Adipocyte (in vitro differentiated cells): ENCODE results near the gene SH3BP5.
"Not testable (repeated sequence)": the region's sequence is repeated elsewhere in the genome, so short reads cannot be mapped to it uniquely, and the experiment has no call there.

Experiments
- DNase-seq: peaks from one replicate; pipeline ENCODE4 v3.0.0-alpha.2; 2015; ENCODE audit warnings: low read depth
- H3K27me3 ChIP-seq: replicated peaks from 2 replicates; pipeline ENCODE4 v1.7.0; 2013; ENCODE audit warnings: mild to moderate bottlenecking, low read length, moderate library complexity; ENCODE audit not compliant: control insufficient read depth, insufficient read depth
- H3K36me3 ChIP-seq: 2 replicates; pipeline ENCODE4 v1.7.0; 2013; ENCODE audit warnings: low read length, mild to moderate bottlenecking, moderate library complexity; ENCODE audit not compliant: control insufficient read depth, insufficient read depth, severe bottlenecking
- H3K4me1 ChIP-seq: 2 replicates; pipeline ENCODE4 v1.7.0; 2013; ENCODE audit warnings: mild to moderate bottlenecking, low read length, moderate library complexity; ENCODE audit not compliant: control insufficient read depth, insufficient read depth
- H3K4me3 ChIP-seq: 2 replicates; pipeline ENCODE4 v1.7.0; 2013; ENCODE audit warnings: mild to moderate bottlenecking, low read length, moderate library complexity
- H3K9ac ChIP-seq: 2 replicates; pipeline ENCODE4 v1.7.0; 2013; ENCODE audit warnings: mild to moderate bottlenecking, low read length, moderate library complexity
- H3K9me3 ChIP-seq: 2 replicates; pipeline ENCODE4 v1.7.0; 2013; ENCODE audit warnings: mild to moderate bottlenecking, low read length, moderate library complexity; ENCODE audit not compliant: control insufficient read depth

SH3BP5 gene

GRCh38 chr3:15359677-15360397, 27.5 kb upstream of the SH3BP5 start:
- no peaks in the 10 kb centered on the region for H3K36me3 ChIP-seq
- no peak for DNase-seq
- no peak overlapping the region for H3K4me3 ChIP-seq
- no peak overlapping the region for H3K9ac ChIP-seq
- H3K27me3 ChIP-seq = no peaks in the 10 kb centered on the region
- no peaks in the 10 kb centered on the region for H3K9me3 ChIP-seq
- H3K4me1 ChIP-seq = peaks cover 16% of the 10 kb centered on the region

GRCh38 chr3:15356651-15357061, 24.3 kb upstream of the SH3BP5 start:
- not testable (repeated sequence) for H3K36me3 ChIP-seq, H3K4me3 ChIP-seq, H3K9ac ChIP-seq, DNase-seq, H3K27me3 ChIP-seq, H3K9me3 ChIP-seq
- H3K4me1 ChIP-seq = peaks cover 15% of the 10 kb centered on the region

- H3K27me3 ChIP-seq = no peaks in the 10 kb centered on the region
- no peaks in the 10 kb centered on the region for H3K9me3 ChIP-seq
- H3K36me3 ChIP-seq = no peaks in the 10 kb centered on the region
- peaks cover 10% of the 10 kb centered on the region for H3K4me1 ChIP-seq
- peak; percentile 37 for DNase-seq
- H3K4me3 ChIP-seq = no peak overlapping the region
- no peak overlapping the region for H3K9ac ChIP-seq
Observed at GRCh38 chr3:15356176-15356575, 23.8 kb upstream of the SH3BP5 start.

GRCh38 chr3:15355086-15355485, 22.7 kb upstream of the SH3BP5 start:
- no peak for DNase-seq
- Histone ChIP-seq H3K27me3 (no peaks in the 10 kb centered on the region), H3K36me3 (no peaks in the 10 kb centered on the region), H3K9me3 (no peaks in the 10 kb centered on the region), H3K9ac (no peak overlapping the region), H3K4me3 (no peak overlapping the region), H3K4me1 (no peaks in the 10 kb centered on the region)

GRCh38 chr3:15354485-15354884, 22.1 kb upstream of the SH3BP5 start:
- Histone ChIP-seq H3K4me3 (no peak overlapping the region), H3K9me3 (no peaks in the 10 kb centered on the region), H3K36me3 (no peaks in the 10 kb centered on the region), H3K4me1 (no peaks in the 10 kb centered on the region), H3K27me3 (no peaks in the 10 kb centered on the region), H3K9ac (no peak overlapping the region)
- no peak for DNase-seq

GRCh38 chr3:15350141-15350540, 17.8 kb upstream of the SH3BP5 start:
- Histone ChIP-seq H3K27me3 (no peaks in the 10 kb centered on the region), H3K9ac (no peak overlapping the region), H3K36me3 (no peaks in the 10 kb centered on the region), H3K4me1 (peaks cover 6% of the 10 kb centered on the region), H3K4me3 (no peak overlapping the region), H3K9me3 (no peaks in the 10 kb centered on the region)
- DNase-seq = no peak

- H3K36me3 ChIP-seq, H3K4me3 ChIP-seq, H3K27me3 ChIP-seq: not testable (repeated sequence)
Observed at GRCh38 chr3:15349438-15349837, 17.1 kb upstream of the SH3BP5 start.

GRCh38 chr3:15348246-15348645, 15.9 kb upstream of the SH3BP5 start:
- peaks cover 19% of the 10 kb centered on the region for H3K4me1 ChIP-seq
- H3K4me3 ChIP-seq = no peak overlapping the region
- no peak overlapping the region for H3K9ac ChIP-seq
- H3K36me3 ChIP-seq = no peaks in the 10 kb centered on the region
- no peaks in the 10 kb centered on the region for H3K9me3 ChIP-seq
- no peak for DNase-seq
- H3K27me3 ChIP-seq = no peaks in the 10 kb centered on the region

More at GRCh38 chr3:15349438-15349837, 17.1 kb upstream of the SH3BP5 start:
- not testable (repeated sequence) for H3K9ac ChIP-seq, H3K9me3 ChIP-seq, H3K4me1 ChIP-seq, DNase-seq

GRCh38 chr3:15347737-15348110, 15.3 kb upstream of the SH3BP5 start:
- no peaks in the 10 kb centered on the region for H3K36me3 ChIP-seq
- H3K4me3 ChIP-seq = no peak overlapping the region
- H3K27me3 ChIP-seq = no peaks in the 10 kb centered on the region
- H3K4me1 ChIP-seq = peaks cover 21% of the 10 kb centered on the region
- DNase-seq = no peak
- H3K9ac ChIP-seq = no peak overlapping the region
- H3K9me3 ChIP-seq = no peaks in the 10 kb centered on the region

GRCh38 chr3:15347063-15347736, 14.8 kb upstream of the SH3BP5 start:
- H3K4me3 ChIP-seq = no peak overlapping the region
- no peak for DNase-seq
- H3K4me1 ChIP-seq = peaks cover 21% of the 10 kb centered on the region

GRCh38 chr3:15346516-15346915, 14.1 kb upstream of the SH3BP5 start:
- Histone ChIP-seq H3K27me3 (no peaks in the 10 kb centered on the region), H3K9me3 (no peaks in the 10 kb centered on the region), H3K4me3 (no peak overlapping the region), H3K4me1 (peaks cover 25% of the 10 kb centered on the region), H3K36me3 (no peaks in the 10 kb centered on the region), H3K9ac (no peak overlapping the region)
- no peak for DNase-seq

More at GRCh38 chr3:15347063-15347736, 14.8 kb upstream of the SH3BP5 start:
- no peaks in the 10 kb centered on the region for H3K36me3 ChIP-seq
- H3K9ac ChIP-seq = no peak overlapping the region
- no peaks in the 10 kb centered on the region for H3K9me3 ChIP-seq
- H3K27me3 ChIP-seq = no peaks in the 10 kb centered on the region
